Loucy (cell line): ENCODE measurements around the gene TTC7B.

ENCODE experiments used
- H2AFZ ChIP-seq: fragments of 200-600 bp; sonication (generic); 2 replicates; pipeline ENCODE4 v1.6.0; 2016; ENCODE audit warnings: antibody characterized with exemption, mild to moderate bottlenecking, low read length, moderate library complexity
- H3F3A ChIP-seq: fragments of 200-600 bp; 2 replicates; pipeline ENCODE4 v1.6.0; 2016; ENCODE audit warnings: antibody characterized with exemption, low read depth, mild to moderate bottlenecking
- H3K27me3 ChIP-seq: fragments of 200-600 bp; sonication (generic); 2 replicates; pipeline ENCODE4 v1.6.1; 2014; ENCODE audit warnings: low read length, mild to moderate bottlenecking; ENCODE audit not compliant: insufficient read depth, poor library complexity, severe bottlenecking
- H3K36me3 ChIP-seq: fragments of 200-600 bp; sonication (generic); 2 replicates; pipeline ENCODE4 v1.6.1; 2016; ENCODE audit warnings: low read length; ENCODE audit not compliant: insufficient read depth
- H3K4me1 ChIP-seq: fragments of 200-600 bp; sonication (generic); 2 replicates; pipeline ENCODE4 v1.5.1; 2014; ENCODE audit warnings: low read length, mild to moderate bottlenecking; ENCODE audit not compliant: insufficient read depth, poor library complexity, severe bottlenecking
- H3K4me2 ChIP-seq: fragments of 200-600 bp; sonication (generic); 2 replicates; pipeline ENCODE4 v1.6.0; 2014; ENCODE audit warnings: antibody characterized with exemption, low read length, low read depth, mild to moderate bottlenecking; ENCODE audit not compliant: poor library complexity, severe bottlenecking
- H3K4me3 ChIP-seq: fragments of 200-600 bp; sonication (generic); 2 replicates; pipeline ENCODE4 v1.5.1; 2014; ENCODE audit warnings: low read length, mild to moderate bottlenecking, mixed read lengths; ENCODE audit not compliant: poor library complexity, severe bottlenecking
- H3K79me2 ChIP-seq: fragments of 200-600 bp; sonication (generic); 2 replicates; pipeline ENCODE4 v1.6.1; 2014; ENCODE audit warnings: low read length; ENCODE audit not compliant: insufficient read depth
- H3K9ac ChIP-seq: fragments of 200-600 bp; sonication (generic); 2 replicates; pipeline ENCODE4 v1.6.0; 2014; ENCODE audit warnings: mild to moderate bottlenecking, low read depth, low read length, moderate library complexity; ENCODE audit not compliant: poor library complexity, severe bottlenecking
- H3K9me2 ChIP-seq: fragments of 200-600 bp; sonication (generic); replicated peaks from 2 replicates; pipeline ENCODE4 v1.6.1; 2016; ENCODE audit warnings: low read depth, low read length, mixed read lengths
- H3K9me3 ChIP-seq: fragments of 200-600 bp; sonication (generic); 2 replicates; pipeline ENCODE4 v1.6.1; 2014; ENCODE audit warnings: mild to moderate bottlenecking, antibody characterized with exemption, low read length, low read depth; ENCODE audit not compliant: insufficient read depth
- H4K20me1 ChIP-seq: fragments of 200-600 bp; sonication (generic); 2 replicates; pipeline ENCODE4 v1.6.0; 2014; ENCODE audit warnings: antibody characterized with exemption, low read length, mild to moderate bottlenecking; ENCODE audit not compliant: insufficient read depth, poor library complexity, severe bottlenecking
- CTCF ChIP-seq: fragments of 200-600 bp; sonication (generic); conservative IDR thresholded peaks from 2 replicates; pipeline ENCODE4 v1.5.1; 2014; ENCODE audit warnings: mild to moderate bottlenecking, antibody characterized with exemption, low read length
- EZH2phosphoT487 ChIP-seq: fragments of 200-600 bp; IDR thresholded peaks from 2 replicates; pipeline ENCODE4 v1.6.1; 2018; ENCODE audit warnings: antibody characterized with exemption, mild to moderate bottlenecking, moderate library complexity, borderline replicate concordance

The TTC7B gene

GRCh38 chr14:90599339-90599738 is 216.9 kb downstream of the TTC7B start:
- H3K4me1 ChIP-seq: no peaks in the 10 kb centered on the region
- H4K20me1 ChIP-seq: no peaks in the 10 kb centered on the region
- no peaks in the 10 kb centered on the region for H3F3A ChIP-seq
- no peaks in the 10 kb centered on the region for H3K9me2 ChIP-seq
- H3K9ac ChIP-seq: no peak overlapping the region
- H2AFZ ChIP-seq: no peak overlapping the region
- H3K4me3 ChIP-seq: no peak overlapping the region
- H3K27me3 ChIP-seq: no peaks in the 10 kb centered on the region
- TF ChIP-seq EZH2phosphoT487 (no peak), CTCF (no peak)
- H3K79me2 ChIP-seq: no peaks in the 10 kb centered on the region
- no peak overlapping the region for H3K4me2 ChIP-seq
- H3K36me3 ChIP-seq: no peaks in the 10 kb centered on the region
- no peaks in the 10 kb centered on the region for H3K9me3 ChIP-seq

- H3K4me1 ChIP-seq: no peaks in the 10 kb centered on the region
- TF ChIP-seq CTCF (no peak), EZH2phosphoT487 (no peak)
- H3K9me2 ChIP-seq: no peaks in the 10 kb centered on the region
- no peak overlapping the region for H3K4me3 ChIP-seq
- H3F3A ChIP-seq: no peaks in the 10 kb centered on the region
- no peak overlapping the region for H3K9ac ChIP-seq
- no peaks in the 10 kb centered on the region for H3K27me3 ChIP-seq
- H3K4me2 ChIP-seq: no peak overlapping the region
- H4K20me1 ChIP-seq: no peaks in the 10 kb centered on the region
- H3K36me3 ChIP-seq: no peaks in the 10 kb centered on the region
- H2AFZ ChIP-seq: no peak overlapping the region
- H3K79me2 ChIP-seq: no peaks in the 10 kb centered on the region
- no peaks in the 10 kb centered on the region for H3K9me3 ChIP-seq
Observed at GRCh38 chr14:90597961-90598360, 218.3 kb downstream of the TTC7B start.

GRCh38 chr14:90596733-90597132 is 219.5 kb downstream of the TTC7B start:
- Histone ChIP-seq H3K36me3 (no peaks in the 10 kb centered on the region), H3K9me3 (no peaks in the 10 kb centered on the region), H3K4me3 (no peak overlapping the region), H3K27me3 (no peaks in the 10 kb centered on the region), H3K4me1 (no peaks in the 10 kb centered on the region), H3K79me2 (no peaks in the 10 kb centered on the region), H4K20me1 (no peaks in the 10 kb centered on the region), H2AFZ (no peak overlapping the region), H3K4me2 (no peak overlapping the region), H3K9ac (no peak overlapping the region), H3K9me2 (no peaks in the 10 kb centered on the region), H3F3A (no peaks in the 10 kb centered on the region)
- no peak for TF ChIP-seq CTCF
- no peak for TF ChIP-seq EZH2phosphoT487
